SU-DHL-6 (cell line): ENCODE data around the gene ZBTB6.

Experiments used
- EZH2phosphoT487 ChIP-seq: fragments of 200-600 bp; sonication (generic), shearing (Covaris generic); conservative IDR thresholded peaks from 2 replicates; pipeline ENCODE4 v1.6.1; 2018; ENCODE audit warnings: mild to moderate bottlenecking, antibody characterized with exemption, low read length, moderate library complexity, mixed read lengths
- TF ChIP-seq, protein P1 (sequence below): fragments of 200-600 bp; sonication (generic); IDR thresholded peaks from one replicate; pipeline ENCODE4 v1.5.1; 2017; ENCODE audit warnings: antibody characterized with exemption, mild to moderate bottlenecking, low read length, moderate library complexity; ENCODE audit not compliant: insufficient read depth, poor library complexity, severe bottlenecking

DNA sequence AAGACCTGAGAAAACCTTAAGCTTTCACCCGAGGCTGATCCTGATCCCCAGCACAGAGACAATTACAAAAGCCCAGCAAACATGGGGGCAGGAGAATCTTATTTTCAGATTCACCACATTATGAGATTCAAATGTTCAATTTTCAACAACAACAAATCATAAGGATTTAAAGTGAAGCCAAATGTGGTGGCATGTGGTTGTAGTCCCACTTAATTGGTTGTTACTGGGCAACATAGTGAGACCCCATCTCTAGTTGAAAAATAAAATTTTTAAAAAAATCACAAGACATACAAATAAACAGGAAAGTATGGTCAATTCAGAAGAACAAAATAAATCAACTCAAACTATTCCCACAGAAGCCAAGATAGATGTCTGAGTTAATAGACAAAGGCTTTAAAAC lies 23.8 kb upstream of the ZBTB6 start:
- TF ChIP-seq, protein P1, sequence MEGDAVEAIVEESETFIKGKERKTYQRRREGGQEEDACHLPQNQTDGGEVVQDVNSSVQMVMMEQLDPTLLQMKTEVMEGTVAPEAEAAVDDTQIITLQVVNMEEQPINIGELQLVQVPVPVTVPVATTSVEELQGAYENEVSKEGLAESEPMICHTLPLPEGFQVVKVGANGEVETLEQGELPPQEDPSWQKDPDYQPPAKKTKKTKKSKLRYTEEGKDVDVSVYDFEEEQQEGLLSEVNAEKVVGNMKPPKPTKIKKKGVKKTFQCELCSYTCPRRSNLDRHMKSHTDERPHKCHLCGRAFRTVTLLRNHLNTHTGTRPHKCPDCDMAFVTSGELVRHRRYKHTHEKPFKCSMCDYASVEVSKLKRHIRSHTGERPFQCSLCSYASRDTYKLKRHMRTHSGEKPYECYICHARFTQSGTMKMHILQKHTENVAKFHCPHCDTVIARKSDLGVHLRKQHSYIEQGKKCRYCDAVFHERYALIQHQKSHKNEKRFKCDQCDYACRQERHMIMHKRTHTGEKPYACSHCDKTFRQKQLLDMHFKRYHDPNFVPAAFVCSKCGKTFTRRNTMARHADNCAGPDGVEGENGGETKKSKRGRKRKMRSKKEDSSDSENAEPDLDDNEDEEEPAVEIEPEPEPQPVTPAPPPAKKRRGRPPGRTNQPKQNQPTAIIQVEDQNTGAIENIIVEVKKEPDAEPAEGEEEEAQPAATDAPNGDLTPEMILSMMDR: no peak
- no peak for TF ChIP-seq EZH2phosphoT487
